CD4-positive, CD25-positive, alpha-beta regulatory T cell (primary cell): Measurements from ENCODE around the gene STUM. TPM values are rescaled to one million over a fixed set of nuclear protein-coding genes. Genes with fewer than 3 reads are reported as not detected.

Source experiments
- ATAC-seq, 2 donors: fragments of 150-1000 bp; cut with Tn5 transposase; one replicate each; pipeline ENCODE4 v1.10.0; 2021; ENCODE audit warnings: low read depth in 2 of 2, moderate number of reproducible peaks in 2 of 2, moderate library complexity in 1 of 2
- DNase-seq, 3 donors: peaks; one replicate each; pipeline versions ENCODE4 v3.0.0 to v3.0.0-alpha.2; 2012 to 2022; ENCODE audit warnings: mixed read lengths in 1 of 3
- H3K27ac ChIP-seq: one replicate; pipeline ENCODE4 v1.7.0; 2013; ENCODE audit warnings: mild to moderate bottlenecking, low read length; ENCODE audit not compliant: insufficient read depth, poor library complexity, severe bottlenecking
- H3K27me3 ChIP-seq: one replicate; pipeline ENCODE4 v1.7.0; 2013; ENCODE audit warnings: low read length; ENCODE audit not compliant: control insufficient read depth, insufficient read depth
- H3K36me3 ChIP-seq: one replicate; pipeline ENCODE4 v1.7.0; 2013; ENCODE audit warnings: mild to moderate bottlenecking, low read length, moderate library complexity; ENCODE audit not compliant: control insufficient read depth, insufficient read depth
- H3K4me1 ChIP-seq: 2 replicates; pipeline ENCODE4 v1.7.0; 2013; ENCODE audit warnings: mild to moderate bottlenecking, low read length; ENCODE audit not compliant: insufficient read depth, control insufficient read depth, poor library complexity, severe bottlenecking
- H3K4me3 ChIP-seq: one replicate; pipeline ENCODE4 v1.7.0; 2013; ENCODE audit warnings: low read depth, mild to moderate bottlenecking, low read length, moderate library complexity
- H3K9me3 ChIP-seq, 2 experiments: 1 replicate in 1 of 2; 2 replicates in 1 of 2; pipeline ENCODE4 v1.7.0; 2013; ENCODE audit warnings: low read length in 2 of 2, mild to moderate bottlenecking in 1 of 2, moderate library complexity in 1 of 2; ENCODE audit not compliant: control insufficient read depth in 2 of 2
- H3K27ac Mint-ChIP-seq, 3 donors: one replicate each; pipeline ENCODE4 v1.8.0; 2020 to 2022; ENCODE audit warnings: mild to moderate bottlenecking in 3 of 3, mixed read lengths in 3 of 3, moderate library complexity in 2 of 3
- H3K27me3 Mint-ChIP-seq: one replicate; pipeline ENCODE4 v1.8.0; 2022; ENCODE audit warnings: mild to moderate bottlenecking, mixed read lengths
- H3K36me3 Mint-ChIP-seq: one replicate; pipeline ENCODE4 v1.8.0; 2020; ENCODE audit warnings: mixed read lengths
- H3K4me1 Mint-ChIP-seq, 4 donors: one replicate each; pipeline ENCODE4 v1.8.0; 2020 to 2022; ENCODE audit warnings: mixed read lengths in 4 of 4, mild to moderate bottlenecking in 1 of 4
- H3K4me3 Mint-ChIP-seq, 4 donors: one replicate each; pipeline ENCODE4 v1.8.0; 2020 to 2022; ENCODE audit warnings: mild to moderate bottlenecking in 4 of 4, mixed read lengths in 4 of 4, moderate library complexity in 3 of 4
- H3K9me3 Mint-ChIP-seq, 7 donors: one replicate each; pipeline ENCODE4 v1.8.0; 2020 to 2022; ENCODE audit warnings: mixed read lengths in 7 of 7, mild to moderate bottlenecking in 3 of 7, moderate library complexity in 2 of 7
- polyA plus RNA-seq, 4 donors: library from polyadenylated mRNA; unstranded; fragments of 300-500 nt; fragmentation: Illumina TruSeq; gene quantifications; one replicate each; pipeline ENCODE4 v1.2.3, GENCODE V29; 2021
- total RNA-seq: library from RNA; stranded (reverse); gene quantifications from one replicate; pipeline ENCODE4 v1.2.3, GENCODE V29; 2022

The STUM gene
- total and polyA plus RNA-seq, 5 donors from 2014 or later = 0.03 to 0.09 (median 0.06) TPM; not detected in 2

DNA sequence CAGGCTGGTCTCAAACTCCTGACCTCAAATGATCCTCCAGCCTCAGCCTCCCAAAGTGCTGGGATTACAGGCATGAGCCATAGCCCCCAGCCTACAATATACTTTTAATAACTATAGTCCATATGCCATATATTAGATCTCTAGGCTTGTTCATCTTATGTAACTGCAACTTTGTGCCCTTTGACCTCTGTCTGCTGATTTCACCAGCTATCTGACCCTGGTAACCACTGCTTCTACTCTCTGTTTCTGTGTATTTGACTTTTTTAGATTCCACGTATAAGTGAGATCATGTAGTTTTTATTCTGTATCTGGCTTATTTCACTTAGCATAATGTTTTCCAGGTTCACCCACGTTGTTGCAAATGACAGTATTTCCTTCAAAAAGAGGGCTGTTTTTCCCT, 25.5 kb downstream of the STUM start:
- Mint-ChIP-seq H3K9me3 (no peaks in the 10 kb centered on the region), H3K4me1 (no peaks in the 10 kb centered on the region), H3K27me3 (no peaks in the 10 kb centered on the region), H3K27ac (no peak overlapping the region), H3K4me3 (no peak overlapping the region), H3K36me3 (no peaks in the 10 kb centered on the region)
- DNase-seq = no peak
- Histone ChIP-seq H3K36me3 (no peaks in the 10 kb centered on the region), H3K4me3 (no peak overlapping the region), H3K27ac (no peak overlapping the region), H3K9me3 (no peaks in the 10 kb centered on the region), H3K4me1 (no peaks in the 10 kb centered on the region), H3K27me3 (no peaks in the 10 kb centered on the region)
- no peak for ATAC-seq

DNA sequence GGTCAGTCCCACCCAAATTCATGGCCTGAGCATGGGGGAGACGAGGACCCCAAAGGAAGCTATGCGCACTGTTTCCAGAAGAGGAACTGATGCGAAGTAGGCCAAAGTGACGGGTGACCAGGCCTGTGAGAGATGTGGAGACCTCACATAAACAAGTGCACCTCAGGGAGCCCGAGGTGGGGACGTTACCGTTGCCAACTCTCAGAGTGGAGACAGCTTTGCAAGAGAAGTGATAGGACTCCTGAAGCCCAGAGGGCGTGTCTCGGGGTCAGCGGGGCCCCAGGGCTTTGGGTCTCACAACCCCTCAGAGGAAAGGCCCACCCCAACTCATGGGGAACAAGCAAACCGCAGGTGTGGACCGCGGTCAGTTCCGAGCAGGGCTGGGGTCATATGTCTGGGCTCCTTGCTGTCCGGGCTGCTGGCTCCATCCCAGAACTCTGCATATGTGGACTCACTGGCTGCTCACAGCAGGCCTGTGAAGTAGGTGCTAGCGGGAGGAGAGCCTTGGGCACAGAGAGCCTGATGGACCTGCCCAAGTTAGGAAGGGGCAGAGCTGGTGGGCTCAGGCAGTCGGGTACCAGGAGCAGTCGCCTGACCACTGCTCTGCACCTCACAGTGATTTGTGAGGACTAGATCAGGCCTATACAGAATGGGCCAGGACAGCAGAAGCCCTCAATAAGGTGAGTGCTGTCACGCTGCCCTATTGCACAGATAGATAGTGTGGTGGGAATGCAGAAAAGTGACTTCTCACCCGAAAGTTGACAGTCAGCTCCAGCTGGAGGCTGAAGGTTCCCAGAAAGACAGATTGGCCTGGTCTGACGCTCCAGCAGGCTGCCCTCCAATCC, 26.2 kb downstream of the STUM start:
- no peaks in the 10 kb centered on the region for H3K4me1 ChIP-seq
- Mint-ChIP-seq H3K36me3 (no peaks in the 10 kb centered on the region), H3K4me3 (no peak overlapping the region), H3K9me3 (no peaks in the 10 kb centered on the region), H3K27ac (no peak overlapping the region), H3K27me3 (no peaks in the 10 kb centered on the region), H3K4me1 (no peaks in the 10 kb centered on the region)
- H3K27me3 ChIP-seq = no peaks in the 10 kb centered on the region
- no peaks in the 10 kb centered on the region for H3K9me3 ChIP-seq
- no peaks in the 10 kb centered on the region for H3K36me3 ChIP-seq
- H3K27ac ChIP-seq = no peak overlapping the region
- H3K4me3 ChIP-seq = no peak overlapping the region
- ATAC-seq (no peak), DNase-seq (no peak)

DNA sequence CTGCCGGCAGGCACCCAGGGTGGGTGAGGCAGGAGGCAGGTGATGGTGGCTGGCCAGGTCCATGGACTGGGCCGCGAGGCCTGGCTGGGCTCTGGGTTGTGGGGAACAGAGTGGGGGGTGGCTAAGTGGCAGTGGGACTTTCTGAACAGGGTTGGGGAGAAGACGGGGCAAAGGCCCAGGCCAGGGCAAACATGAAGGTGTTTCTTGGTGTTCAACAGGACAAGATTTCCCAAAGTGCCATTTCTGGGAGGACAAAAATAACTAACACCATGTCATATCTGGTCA, 26.8 kb downstream of the STUM start:
- H3K27ac Mint-ChIP-seq = no peak overlapping the region
- Histone ChIP-seq H3K27me3 (no peaks in the 10 kb centered on the region), H3K4me1 (no peaks in the 10 kb centered on the region), H3K27ac (no peak overlapping the region), H3K36me3 (no peaks in the 10 kb centered on the region), H3K4me3 (no peak overlapping the region), H3K9me3 (no peaks in the 10 kb centered on the region)
- H3K9me3 Mint-ChIP-seq = peaks cover 0 to 3% (median 0%) of the 10 kb centered on the region in 7 donors
- no peak overlapping the region for H3K4me3 Mint-ChIP-seq
- no peaks in the 10 kb centered on the region for H3K36me3 Mint-ChIP-seq
- H3K4me1 Mint-ChIP-seq = no peaks in the 10 kb centered on the region
- no peaks in the 10 kb centered on the region for H3K27me3 Mint-ChIP-seq
- ATAC-seq (no peak), DNase-seq (no peak)

DNA sequence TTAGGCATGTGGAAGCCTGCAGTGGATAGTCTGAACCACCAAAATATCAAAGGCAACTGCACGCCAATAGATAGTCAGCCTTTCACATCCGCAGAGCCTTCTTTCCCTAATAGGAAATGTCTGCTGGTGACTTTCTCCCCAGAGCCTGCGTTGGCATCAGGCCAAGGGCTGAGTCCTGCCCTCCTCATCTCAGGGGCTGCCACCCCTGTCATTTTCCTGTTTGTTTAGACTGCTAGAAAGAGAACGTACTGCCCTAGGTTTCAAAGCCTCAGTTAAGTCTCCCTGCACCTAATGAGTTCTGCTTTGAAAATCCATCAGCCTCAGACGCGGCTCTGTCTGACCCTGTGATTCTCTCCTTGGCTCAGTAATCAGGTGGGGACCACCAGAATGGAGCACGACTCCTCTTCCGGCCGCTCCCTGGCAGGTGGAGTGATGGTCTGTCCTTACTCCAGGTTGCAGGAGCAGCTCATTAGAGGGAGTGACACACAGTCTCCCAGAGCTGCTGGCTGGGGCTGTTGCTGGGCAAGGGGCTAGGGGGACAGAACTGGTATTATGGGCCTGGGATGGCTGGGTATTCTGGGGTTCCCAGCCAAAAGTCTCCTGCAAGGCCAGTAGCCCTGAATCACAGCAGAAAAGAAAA, 27.3 kb downstream of the STUM start:
- DNase-seq (no peak), ATAC-seq (no peak)
- H3K4me1 Mint-ChIP-seq = no peaks in the 10 kb centered on the region

DNA sequence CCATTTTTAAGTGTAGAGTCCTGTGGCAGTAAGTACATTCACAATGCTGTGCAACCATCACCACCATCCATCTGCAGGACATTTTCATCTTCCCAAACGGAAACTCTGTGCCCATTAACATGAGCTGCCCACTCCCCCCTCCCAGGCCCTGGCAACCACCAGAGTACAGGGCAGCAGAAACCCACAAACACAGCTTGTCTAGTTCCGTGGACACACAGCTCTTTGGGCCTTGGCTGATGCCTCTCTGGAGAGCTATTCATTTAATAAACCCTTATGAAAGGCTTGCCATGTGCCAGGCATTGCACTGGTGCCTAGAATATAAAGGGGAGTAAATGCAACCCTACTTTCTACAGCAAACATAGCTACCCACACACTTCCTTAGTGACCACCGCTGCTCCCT, 28.0 kb downstream of the STUM start:
- no peaks in the 10 kb centered on the region for H3K4me1 Mint-ChIP-seq
- H3K27me3 Mint-ChIP-seq = no peaks in the 10 kb centered on the region
- H3K27ac ChIP-seq = no peak overlapping the region

More for the DNA sequence above, 27.3 kb downstream of the STUM start:
- no peaks in the 10 kb centered on the region for H3K9me3 ChIP-seq
- no peak overlapping the region for H3K4me3 ChIP-seq
- H3K27ac Mint-ChIP-seq = no peak overlapping the region
- no peaks in the 10 kb centered on the region for H3K36me3 ChIP-seq
- no peak overlapping the region for H3K27ac ChIP-seq
- no peaks in the 10 kb centered on the region for H3K4me1 ChIP-seq
- no peaks in the 10 kb centered on the region for H3K36me3 Mint-ChIP-seq
- H3K4me3 Mint-ChIP-seq = no peak overlapping the region
- peaks cover 0 to 3% (median 0%) of the 10 kb centered on the region in 7 donors for H3K9me3 Mint-ChIP-seq
- H3K27me3 ChIP-seq = no peaks in the 10 kb centered on the region
- no peaks in the 10 kb centered on the region for H3K27me3 Mint-ChIP-seq

DNA sequence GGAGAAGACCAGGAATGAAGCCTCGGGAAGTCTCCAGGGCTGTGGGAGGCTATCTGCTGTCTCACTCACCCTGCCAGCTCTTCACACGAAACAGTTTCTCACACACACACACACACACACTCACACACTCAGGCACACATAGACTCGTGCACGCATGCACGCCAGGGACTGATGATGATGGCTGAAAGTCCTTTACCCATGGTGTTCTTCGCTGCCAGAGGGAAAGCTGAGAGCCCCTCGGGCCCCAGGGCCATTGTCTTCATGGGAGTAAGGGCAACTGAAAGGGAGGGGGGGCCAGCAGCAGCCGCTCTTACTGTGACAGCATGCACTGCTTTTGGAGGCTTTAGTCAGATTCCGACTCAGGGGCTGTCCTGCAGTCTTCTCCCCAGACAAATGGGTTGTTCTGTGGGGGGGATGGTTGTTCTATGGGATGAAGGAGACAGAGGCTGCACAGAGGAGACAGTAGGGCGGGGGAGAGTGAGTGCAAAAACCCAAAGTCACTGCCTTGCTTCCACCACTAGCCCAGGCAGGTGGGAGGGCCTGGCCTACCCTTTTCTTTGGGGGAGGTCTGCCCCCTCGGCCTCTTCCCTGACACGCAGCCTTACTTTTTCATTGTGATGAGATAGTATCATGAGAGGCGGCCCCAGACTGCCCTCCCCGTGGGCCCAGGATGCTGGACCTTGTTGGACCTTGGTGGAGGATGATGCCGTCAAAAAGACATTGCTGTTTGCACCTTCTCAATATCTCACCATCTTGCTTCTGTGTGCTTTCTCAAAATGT, 29.0 kb downstream of the STUM start:
- no peaks in the 10 kb centered on the region for H3K4me1 Mint-ChIP-seq
- ATAC-seq (no peak), DNase-seq (no peak)
- H3K4me3 ChIP-seq = no peak overlapping the region
- no peaks in the 10 kb centered on the region for H3K27me3 Mint-ChIP-seq
- no peak overlapping the region for H3K27ac Mint-ChIP-seq
- no peaks in the 10 kb centered on the region for H3K9me3 ChIP-seq
- H3K36me3 Mint-ChIP-seq = no peaks in the 10 kb centered on the region
- no peak overlapping the region for H3K4me3 Mint-ChIP-seq
- H3K9me3 Mint-ChIP-seq = peaks cover 0 to 3% (median 0%) of the 10 kb centered on the region in 7 donors
- no peaks in the 10 kb centered on the region for H3K36me3 ChIP-seq
- no peaks in the 10 kb centered on the region for H3K4me1 ChIP-seq
- H3K27ac ChIP-seq = no peak overlapping the region
- no peaks in the 10 kb centered on the region for H3K27me3 ChIP-seq

More for the DNA sequence above, 28.0 kb downstream of the STUM start:
- ATAC-seq = no peak
- no peaks in the 10 kb centered on the region for H3K9me3 ChIP-seq
- H3K27me3 ChIP-seq = no peaks in the 10 kb centered on the region
- no peak overlapping the region for H3K27ac Mint-ChIP-seq
- no peak overlapping the region for H3K4me3 Mint-ChIP-seq
- H3K4me1 ChIP-seq = no peaks in the 10 kb centered on the region
- DNase-seq = no peak
- peaks cover 0 to 3% (median 0%) of the 10 kb centered on the region in 7 donors for H3K9me3 Mint-ChIP-seq
- no peaks in the 10 kb centered on the region for H3K36me3 Mint-ChIP-seq
- no peaks in the 10 kb centered on the region for H3K36me3 ChIP-seq
- H3K4me3 ChIP-seq = no peak overlapping the region

DNA sequence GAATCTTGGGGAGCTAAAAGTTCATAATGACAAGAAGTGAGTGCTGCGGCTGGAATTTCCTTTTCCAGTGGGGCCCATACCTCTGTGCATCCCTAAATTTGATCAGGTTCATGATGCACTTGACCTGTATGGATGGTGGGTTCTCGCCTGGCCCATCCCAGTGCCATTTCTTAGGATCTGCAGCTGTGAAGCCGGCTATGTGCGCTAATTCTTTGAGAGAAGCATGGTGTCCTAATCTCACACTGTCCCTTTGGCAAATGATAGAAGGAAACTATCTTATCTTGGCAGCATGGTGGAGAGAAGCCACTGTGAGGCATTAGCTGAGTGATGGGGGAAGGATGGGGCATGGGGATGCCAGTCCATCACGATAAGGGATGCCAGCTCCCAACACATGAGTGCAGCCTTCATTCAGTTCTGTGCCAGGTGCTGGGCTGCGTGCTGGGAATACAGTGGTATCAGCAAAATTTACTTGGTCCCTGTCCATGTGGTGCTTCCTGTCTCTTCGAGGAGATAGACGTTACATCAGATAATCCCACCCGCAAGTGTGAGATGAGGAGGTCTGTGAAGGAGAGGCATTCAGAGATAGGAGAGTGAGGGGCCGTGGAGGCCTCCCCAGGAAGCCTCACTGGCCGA, 30.5 kb downstream of the STUM start:
- peaks cover 0 to 3% (median 0%) of the 10 kb centered on the region in 7 donors for H3K9me3 Mint-ChIP-seq
- H3K27ac ChIP-seq = no peak overlapping the region
- DNase-seq (no peak), ATAC-seq (no peak)
- H3K9me3 ChIP-seq = no peaks in the 10 kb centered on the region
- H3K36me3 Mint-ChIP-seq = no peaks in the 10 kb centered on the region
- no peak overlapping the region for H3K4me3 ChIP-seq
- H3K4me1 ChIP-seq = no peaks in the 10 kb centered on the region
- H3K36me3 ChIP-seq = no peaks in the 10 kb centered on the region
- no peak overlapping the region for H3K4me3 Mint-ChIP-seq
- no peak overlapping the region for H3K27ac Mint-ChIP-seq
- H3K4me1 Mint-ChIP-seq = no peaks in the 10 kb centered on the region
- H3K27me3 Mint-ChIP-seq = peaks cover 4% of the 10 kb centered on the region
- H3K27me3 ChIP-seq = no peaks in the 10 kb centered on the region
